ENCODE data around the gene CRBN. TPM values are rescaled to one million over a fixed set of nuclear protein-coding genes. Genes with fewer than 3 reads are reported as not detected.

CRBN gene
- total and polyA plus RNA-seq, 9 of the 15 experiments (the other 6 are each of a cell fraction or from before 2014, with no cell fraction given): 40.8 to 331 (median 57.4) TPM

DNA sequence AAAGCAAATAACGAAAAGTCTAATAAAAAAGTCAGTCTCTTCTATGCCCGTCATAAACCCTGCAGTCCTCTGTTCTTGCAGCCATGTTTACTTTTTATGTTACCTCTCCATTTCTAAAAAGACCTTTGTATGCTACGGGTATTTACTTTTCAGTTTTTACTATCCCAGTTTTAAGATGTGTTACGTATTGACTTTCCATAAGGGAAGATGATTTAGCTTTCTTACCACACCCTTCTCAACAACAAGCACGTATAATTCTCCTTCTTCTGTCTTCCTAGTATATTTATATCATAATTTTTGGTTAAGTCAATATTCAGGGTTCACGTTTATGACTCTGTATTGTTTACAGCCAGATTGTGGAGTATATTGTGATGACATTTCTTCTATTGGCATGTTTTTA is 42.0 kb downstream of the CRBN start (continued):
- TF ChIP-seq, protein P1, sequence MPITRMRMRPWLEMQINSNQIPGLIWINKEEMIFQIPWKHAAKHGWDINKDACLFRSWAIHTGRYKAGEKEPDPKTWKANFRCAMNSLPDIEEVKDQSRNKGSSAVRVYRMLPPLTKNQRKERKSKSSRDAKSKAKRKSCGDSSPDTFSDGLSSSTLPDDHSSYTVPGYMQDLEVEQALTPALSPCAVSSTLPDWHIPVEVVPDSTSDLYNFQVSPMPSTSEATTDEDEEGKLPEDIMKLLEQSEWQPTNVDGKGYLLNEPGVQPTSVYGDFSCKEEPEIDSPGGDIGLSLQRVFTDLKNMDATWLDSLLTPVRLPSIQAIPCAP (CRISPR knock-in tag; IDR thresholded peaks at IDR 0.05; ENCODE audit: borderline replicate concordance): no peak
- no peak for TF ChIP-seq ZC3H8 (IDR thresholded peaks at IDR 0.05)
- TF ChIP-seq, protein P2, sequence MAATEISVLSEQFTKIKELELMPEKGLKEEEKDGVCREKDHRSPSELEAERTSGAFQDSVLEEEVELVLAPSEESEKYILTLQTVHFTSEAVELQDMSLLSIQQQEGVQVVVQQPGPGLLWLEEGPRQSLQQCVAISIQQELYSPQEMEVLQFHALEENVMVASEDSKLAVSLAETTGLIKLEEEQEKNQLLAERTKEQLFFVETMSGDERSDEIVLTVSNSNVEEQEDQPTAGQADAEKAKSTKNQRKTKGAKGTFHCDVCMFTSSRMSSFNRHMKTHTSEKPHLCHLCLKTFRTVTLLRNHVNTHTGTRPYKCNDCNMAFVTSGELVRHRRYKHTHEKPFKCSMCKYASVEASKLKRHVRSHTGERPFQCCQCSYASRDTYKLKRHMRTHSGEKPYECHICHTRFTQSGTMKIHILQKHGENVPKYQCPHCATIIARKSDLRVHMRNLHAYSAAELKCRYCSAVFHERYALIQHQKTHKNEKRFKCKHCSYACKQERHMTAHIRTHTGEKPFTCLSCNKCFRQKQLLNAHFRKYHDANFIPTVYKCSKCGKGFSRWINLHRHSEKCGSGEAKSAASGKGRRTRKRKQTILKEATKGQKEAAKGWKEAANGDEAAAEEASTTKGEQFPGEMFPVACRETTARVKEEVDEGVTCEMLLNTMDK (IDR thresholded peaks at IDR 0.05; ENCODE audit: borderline replicate concordance, insufficient read depth, low read depth, low read length, poor library complexity, severe bottlenecking): no peak
- no peak for TF ChIP-seq EP400 (IDR thresholded peaks at IDR 0.05)
- no peak for TF ChIP-seq FOXJ2 (tag; IDR thresholded peaks at IDR 0.05)
- no peak for TF ChIP-seq MYC (IDR thresholded peaks at IDR 0.05; ENCODE audit: low read depth, low read length)
- no peak for TF ChIP-seq MYC (CRISPR knock-in tag; IDR thresholded peaks at IDR 0.05; ENCODE audit: borderline replicate concordance, low read depth)
- TF ChIP-seq GTF2F1 (IDR thresholded peaks at IDR 0.05; ENCODE audit: low read depth, low read length): no peak

Measured in K562 (cell line).